Cerebellar nuclear complex (tissue), 1 donor: ENCODE measurements around the gene SCRN1.

Source experiments
- DNase-seq, 2 experiments: peaks; one replicate each; lab custom pipeline; 2025; lab: John Stamatoyannopoulos, UW

The SCRN1 gene

GRCh38 chr7:29926741-29927140 lies 62.9 kb downstream of the SCRN1 start:
- DNase-seq = no peak

GRCh38 chr7:29926216-29926615 lies 63.4 kb downstream of the SCRN1 start:
- DNase-seq = no peak

- no peak for DNase-seq
Observed at GRCh38 chr7:29924684-29925083, 64.9 kb downstream of the SCRN1 start.

- no peak for DNase-seq
Observed at GRCh38 chr7:29924006-29924405, 65.6 kb downstream of the SCRN1 start.

GRCh38 chr7:29922921-29923700 lies 66.5 kb downstream of the SCRN1 start:
- no peak for DNase-seq

- DNase-seq = no peak
Observed at GRCh38 chr7:29921404-29922010, 68.1 kb downstream of the SCRN1 start.

GRCh38 chr7:29920491-29920890 lies 69.1 kb downstream of the SCRN1 start:
- no peak for DNase-seq

- DNase-seq = no peak
Observed at GRCh38 chr7:29919790-29920189, 69.8 kb downstream of the SCRN1 start.

GRCh38 chr7:29918850-29919249 lies 70.8 kb downstream of the SCRN1 start:
- DNase-seq = no peak

GRCh38 chr7:29917641-29918040 lies 72.0 kb downstream of the SCRN1 start:
- DNase-seq = no peak

GRCh38 chr7:29915481-29916215 lies 74.0 kb downstream of the SCRN1 start:
- no peak for DNase-seq

- DNase-seq = no peak
Observed at GRCh38 chr7:29914180-29914579, 75.4 kb downstream of the SCRN1 start.

GRCh38 chr7:29906200-29907022 lies 83.2 kb downstream of the SCRN1 start:
- DNase-seq = no peak

GRCh38 chr7:29900745-29901144 lies 88.9 kb downstream of the SCRN1 start:
- DNase-seq = no peak

- no peak for DNase-seq
Observed at GRCh38 chr7:29898301-29898700, 91.3 kb downstream of the SCRN1 start.

- DNase-seq = no peak
Observed at GRCh38 chr7:29896685-29897411, 92.8 kb downstream of the SCRN1 start.

- no peak for DNase-seq
Observed at GRCh38 chr7:29895559-29895958, 94.0 kb downstream of the SCRN1 start.

- DNase-seq = no peak
Observed at GRCh38 chr7:29894256-29894655, 95.3 kb downstream of the SCRN1 start.

GRCh38 chr7:29893351-29893965 lies 96.1 kb downstream of the SCRN1 start:
- DNase-seq = no peak

GRCh38 chr7:29892231-29892630 lies 97.4 kb downstream of the SCRN1 start:
- no peak for DNase-seq

- DNase-seq = no peak
Observed at GRCh38 chr7:29891766-29892165, 97.8 kb downstream of the SCRN1 start.
